RPMI8226 (cell line): ENCODE data around the gene BEGAIN.

Source experiments
- DNase-seq: peaks from one replicate; pipeline ENCODE4 v3.0.0-alpha.2; 2015

The BEGAIN gene

DNA sequence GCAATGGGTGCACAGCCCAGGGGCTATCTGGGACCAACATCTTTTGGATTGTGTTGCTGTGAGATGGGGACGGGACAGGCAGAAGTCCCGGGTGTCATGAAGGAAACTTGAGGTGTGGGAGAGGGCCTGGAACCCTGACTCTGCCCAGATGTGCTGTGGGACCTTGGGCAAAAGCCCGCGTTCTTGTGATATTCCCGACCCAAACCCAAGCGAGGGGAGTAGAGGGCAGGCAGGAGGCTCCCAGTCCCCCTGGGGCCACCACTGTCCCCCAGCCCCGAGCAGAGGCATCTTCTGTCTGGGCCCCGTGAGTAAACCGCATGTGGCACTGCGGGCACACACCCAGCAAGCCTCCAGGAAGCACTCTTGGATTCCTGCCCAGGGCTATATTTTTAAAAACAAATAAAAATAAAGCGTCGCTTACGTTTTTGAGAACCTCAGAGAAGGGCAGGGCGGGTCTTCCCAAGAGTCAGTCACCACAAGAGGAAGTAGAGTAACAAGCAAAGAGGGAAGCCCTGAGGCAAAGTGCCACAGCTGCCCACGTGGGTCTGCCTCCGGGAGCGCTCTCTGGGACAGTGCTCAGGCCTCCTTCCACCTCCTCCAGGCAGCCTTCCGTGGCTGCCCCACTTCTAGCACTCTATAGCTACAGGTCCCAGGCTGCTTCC is 39.5 kb downstream of the BEGAIN start:
- DNase-seq: peak; percentile 92

DNA sequence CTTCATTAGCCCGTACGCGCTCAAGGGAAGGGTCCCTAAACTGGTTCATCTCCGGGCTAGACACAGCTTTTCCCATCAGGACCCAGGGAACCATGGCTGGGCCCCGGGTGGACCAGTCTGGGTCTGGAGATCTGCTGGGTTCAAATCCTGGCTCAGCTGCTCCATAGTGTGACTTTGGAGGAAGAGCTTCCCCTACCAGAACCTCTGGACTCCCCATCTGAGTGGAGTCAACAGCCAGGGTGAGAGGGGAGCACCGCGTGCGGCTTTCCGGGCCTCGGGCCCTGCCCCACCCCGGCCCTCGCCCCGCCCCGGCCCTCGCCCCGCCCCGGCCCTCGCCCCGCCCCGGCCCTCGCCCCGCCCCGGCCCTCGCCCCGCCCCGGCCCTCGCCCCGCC is 41.2 kb downstream of the BEGAIN start:
- no peak for DNase-seq

DNA sequence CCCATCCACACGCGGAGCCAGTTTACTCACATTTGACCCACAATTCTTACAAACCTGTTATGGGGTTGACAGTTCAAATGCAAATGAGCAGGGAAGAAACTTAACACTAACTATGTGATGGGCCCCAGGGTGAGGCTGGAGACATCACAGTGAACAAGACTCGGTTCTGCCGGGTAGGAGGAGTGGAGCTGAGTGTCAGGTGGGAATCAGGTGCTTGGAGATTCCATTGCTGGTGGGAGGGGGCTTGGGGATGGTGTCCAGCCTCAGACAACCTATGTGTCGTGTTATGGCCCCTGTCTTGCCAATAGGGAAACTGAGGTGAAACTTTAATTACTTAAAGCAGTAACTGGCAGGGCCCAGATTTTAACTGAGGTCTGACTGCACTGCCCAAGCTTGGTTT is 41.9 kb downstream of the BEGAIN start:
- DNase-seq: no peak

DNA sequence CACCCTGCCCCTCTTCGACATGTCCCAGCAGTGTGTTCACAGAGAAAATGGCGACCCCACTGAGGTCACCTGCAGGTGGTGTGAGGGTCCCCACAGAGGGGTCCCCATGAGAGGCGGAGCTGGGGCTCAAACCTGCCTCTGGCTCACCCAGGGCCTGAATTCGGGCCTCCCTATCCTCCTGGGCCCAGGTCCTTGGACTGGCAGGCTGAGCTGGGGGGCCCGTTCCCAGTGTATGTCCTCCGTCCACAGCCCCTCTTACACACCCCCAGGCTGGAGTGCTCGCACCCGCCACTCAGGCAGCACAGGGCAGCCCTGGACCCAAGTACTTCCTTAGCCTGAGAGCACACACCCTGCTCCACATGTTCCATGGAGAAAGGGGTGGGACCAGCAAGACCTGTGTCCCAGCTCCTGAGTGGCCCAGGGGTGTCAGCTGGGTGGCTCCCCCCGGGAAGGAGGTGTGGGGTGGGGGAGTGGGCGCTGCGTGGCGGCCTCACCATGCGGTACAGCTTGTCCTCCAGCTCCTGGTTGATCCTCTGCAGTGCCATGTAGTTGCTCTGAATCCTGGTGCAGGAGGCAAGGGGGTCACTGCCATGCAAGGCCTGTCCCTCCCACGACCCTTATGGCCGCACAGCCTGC is 42.6 kb downstream of the BEGAIN start:
- no peak for DNase-seq

DNA sequence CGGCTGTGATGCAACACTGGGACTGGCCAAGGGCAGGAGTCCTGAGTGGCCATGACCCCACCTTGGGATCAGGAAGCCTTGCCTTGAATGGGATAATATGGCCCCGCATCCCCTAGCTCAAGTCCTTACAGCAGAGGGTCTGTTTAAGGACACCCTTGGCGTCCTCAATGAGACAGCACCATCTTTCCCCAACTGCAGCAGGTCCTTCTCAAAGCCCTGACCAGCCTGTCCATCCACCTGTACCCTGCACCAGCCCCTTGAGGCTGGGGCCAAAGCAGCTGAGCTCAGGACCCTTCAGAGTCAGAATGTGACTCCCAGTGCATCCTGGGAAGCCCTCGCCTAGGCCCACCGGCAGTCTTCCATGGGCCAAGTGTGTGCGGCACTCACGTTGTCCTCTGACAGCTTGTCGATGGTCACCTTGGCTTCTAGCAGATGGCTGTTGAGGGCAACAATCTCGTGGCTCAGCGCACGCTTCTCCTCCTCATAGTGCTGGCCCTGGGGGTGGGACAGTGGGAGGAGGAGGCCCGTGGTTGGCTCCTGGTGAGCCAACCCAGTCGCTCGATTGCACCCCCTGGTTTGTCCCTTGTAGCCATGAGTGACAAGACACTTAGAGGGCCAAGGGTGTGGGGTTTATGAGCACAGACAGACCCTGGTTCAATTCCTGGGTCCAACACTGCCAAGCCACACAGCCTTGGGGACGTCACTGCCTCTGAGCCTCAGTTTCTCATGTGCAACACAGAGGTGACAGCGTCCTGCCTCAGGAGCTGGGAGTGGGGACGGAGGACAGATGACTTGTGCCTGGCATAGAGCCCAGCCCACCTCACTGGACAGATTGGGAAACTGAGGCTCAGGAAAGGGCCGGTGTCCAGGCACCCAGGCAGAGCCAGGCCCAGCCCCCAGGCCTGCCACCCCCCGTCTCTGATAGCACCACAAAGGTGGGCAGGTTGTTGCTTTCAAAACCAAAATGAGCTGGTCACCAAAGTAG is 43.5 kb downstream of the BEGAIN start:
- DNase-seq: no peak

DNA sequence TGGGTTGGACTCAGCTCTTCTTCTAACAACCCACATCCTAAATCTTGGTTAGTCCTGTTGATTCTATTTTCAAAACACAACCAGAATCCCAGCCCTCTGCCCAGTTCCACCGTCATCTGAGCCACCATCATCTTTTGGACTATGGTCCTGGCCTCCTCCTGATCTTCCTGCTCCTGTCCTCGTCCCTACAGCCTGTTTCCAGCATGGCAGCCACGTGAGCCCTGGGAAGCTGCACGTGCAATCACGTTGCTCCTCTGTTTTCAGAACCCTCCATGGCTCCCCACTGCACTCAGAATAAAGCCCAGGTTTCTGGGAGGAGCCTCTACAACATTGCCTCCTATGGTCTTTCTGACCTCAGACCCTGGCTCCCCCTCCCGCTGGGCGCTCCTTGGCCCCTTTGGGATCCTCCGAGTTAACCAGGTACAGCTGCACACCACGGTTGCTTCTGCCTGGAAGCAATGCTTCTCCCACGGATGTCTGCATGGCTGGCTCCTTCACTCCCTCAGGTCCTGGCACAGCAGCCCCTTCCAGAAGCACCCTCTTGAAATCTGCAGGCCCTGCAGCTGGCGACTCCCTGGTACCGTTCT is 44.5 kb downstream of the BEGAIN start:
- DNase-seq: no peak

DNA sequence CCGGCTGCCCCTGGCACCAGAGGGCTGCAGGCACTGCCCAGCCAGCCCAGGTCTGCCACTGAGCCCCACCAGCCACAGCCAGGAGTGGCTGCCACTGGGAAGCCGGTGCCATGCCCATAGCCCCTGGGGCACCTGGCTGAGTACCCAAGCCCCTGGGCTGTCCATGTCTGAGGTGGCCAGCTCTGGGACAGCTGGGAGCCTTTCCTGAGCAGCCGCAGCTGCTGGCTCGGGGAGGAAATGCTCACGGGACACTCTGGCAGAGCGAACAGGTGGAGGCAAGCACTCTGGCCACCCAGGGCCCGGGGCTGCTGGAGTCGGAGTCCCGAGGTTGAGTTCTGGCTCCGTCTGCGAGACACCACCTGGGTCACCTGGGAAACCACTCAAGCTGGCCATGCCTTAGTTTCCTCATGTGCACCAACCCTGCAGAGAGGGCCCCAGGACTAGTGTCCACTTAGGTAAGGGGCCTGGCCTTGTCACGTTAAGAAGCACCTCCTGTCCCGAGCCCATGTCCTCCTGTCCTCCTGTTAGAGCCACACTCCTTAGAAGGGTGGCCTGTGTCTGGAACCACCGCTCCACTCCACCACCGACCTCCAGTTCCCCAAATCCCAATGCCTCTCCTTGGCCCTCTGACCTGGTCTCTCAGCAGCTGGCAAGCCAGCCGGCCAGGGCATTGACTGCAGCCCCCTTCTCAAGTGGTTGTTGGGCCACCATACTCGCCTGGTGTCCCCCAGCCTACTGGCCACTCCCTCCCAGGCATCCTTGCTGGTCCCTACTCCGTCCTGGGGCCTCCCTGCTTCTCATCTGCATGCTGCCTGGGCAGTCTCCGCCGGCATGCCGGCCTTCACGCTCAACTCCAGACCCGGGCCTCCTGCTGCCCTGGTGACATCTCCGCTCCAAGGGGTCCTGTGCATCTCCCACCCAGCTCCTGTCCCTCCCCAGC is 45.3 kb downstream of the BEGAIN start:
- no peak for DNase-seq

DNA sequence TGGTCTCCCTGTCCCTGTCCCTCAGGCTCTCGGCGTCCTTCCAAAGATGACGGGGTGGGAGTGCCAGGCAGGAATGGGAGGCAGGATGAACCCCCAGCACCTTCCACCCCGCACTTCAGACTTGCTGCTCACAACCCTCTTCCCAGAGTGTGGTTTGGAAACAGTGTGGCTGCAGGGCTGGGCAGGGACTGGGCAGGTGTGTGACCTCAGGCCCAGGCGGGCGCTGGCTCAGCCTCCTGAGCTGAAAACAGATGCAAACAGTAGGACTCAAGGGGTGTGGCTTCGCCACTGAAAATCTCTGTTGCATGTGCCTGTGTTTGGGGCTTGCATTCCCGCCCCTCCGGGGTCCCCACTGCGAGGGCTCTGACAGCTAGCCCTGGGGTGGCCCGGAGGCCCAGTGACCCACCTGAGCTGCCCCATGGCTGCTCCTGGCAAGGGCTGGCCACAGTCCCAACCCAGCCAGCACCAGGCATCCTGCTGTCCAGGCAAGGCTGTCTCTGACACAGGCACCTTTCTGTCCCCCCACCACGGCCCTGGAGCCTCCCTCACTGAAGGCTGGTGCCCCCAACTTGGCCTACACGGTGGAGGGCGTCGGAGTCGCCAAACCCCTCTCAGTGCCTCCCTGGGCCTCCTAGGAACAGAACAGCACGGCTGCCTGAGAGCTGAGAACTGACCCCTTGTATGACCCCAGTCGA is 46.1 kb downstream of the BEGAIN start:
- DNase-seq: peak; percentile 38

DNA sequence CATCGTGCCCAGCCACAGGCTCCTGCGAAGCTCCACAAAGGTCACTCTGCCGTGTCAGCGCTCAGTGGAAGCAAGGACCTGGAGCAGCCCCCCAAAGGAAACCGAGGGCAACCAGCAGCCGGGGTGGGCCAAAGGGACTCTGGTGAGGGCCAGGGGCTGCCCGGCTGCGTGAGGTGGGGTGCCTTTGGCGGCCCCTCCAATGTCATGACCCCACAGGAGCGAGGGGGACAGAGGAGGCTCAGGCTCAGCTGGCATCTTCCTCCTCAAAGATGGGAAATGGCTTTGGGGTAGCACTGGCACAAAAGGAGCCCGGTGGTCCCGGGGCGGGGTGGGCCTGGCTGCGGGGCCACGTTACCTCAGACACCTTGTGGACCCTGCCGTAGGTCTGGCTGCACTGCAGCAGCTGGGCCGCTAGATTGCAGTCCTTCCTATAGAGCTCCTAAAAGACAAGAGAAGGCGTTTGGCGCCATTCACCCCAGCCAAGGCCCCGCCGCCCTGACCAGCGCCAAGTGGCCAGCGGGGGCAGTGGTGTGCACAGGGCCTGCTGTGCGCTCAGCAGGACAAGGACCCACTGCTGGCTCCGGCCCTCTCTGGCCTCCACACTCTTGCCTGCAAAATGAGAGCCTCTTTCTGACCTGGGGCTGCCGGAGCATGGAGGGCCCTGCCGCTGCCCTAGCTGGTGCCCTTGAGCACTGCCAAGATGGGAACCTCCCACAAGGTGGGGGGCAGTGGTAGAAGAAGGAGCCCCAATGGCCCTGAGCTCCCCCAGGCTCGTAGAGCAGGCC is 46.9 kb downstream of the BEGAIN start:
- DNase-seq: peak; percentile 25

DNA sequence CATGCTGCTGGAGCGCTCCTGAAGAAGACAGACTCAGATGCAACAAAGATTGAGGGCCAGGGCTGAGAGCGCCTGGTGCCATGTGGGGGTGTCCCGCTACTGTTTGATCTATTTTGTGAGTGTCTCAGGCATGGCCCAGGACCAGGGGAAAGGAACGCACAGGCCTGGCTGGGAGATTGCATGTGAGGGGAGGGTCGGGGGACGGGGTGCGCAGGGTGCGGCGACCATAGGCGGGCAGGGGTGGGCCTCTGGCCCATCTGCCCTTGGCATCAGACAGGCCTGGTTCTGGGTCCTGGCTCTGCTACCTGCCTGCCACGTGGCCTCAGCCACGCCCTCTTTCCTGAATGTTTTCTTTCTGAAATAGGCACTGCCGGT is 47.5 kb downstream of the BEGAIN start:
- no peak for DNase-seq

DNA sequence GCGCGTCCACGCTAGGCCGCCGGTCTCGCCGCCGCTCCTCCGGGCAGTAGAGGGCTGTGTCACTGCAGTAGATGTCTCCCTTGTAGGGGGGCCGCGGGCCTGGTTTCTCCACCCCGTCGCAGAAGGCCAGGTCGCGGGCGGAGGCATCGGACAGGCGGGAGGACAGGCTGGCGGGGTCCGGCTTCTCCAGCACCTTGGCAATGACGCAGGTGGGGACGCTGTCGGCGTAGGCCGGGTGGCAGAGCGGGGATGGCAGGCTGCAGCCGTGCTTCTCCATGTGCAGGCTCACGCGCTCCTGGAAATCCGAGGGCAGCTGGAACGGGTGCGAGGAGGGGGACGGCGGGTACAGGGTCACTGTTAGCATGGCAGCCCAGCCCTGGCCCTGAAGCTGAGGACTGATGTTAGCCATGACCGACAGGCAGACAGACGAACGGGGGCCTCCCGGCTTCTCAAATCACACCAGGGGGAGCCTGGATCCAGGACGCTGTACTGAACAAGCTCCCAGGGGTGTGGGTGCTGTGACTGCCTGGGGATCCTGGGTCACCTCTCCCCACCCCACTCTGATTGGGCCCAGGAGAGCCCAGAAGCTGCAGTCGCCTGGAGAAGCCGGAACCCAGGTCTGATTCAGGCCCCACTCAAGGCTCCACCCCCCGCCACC is 48.1 kb downstream of the BEGAIN start:
- no peak for DNase-seq

DNA sequence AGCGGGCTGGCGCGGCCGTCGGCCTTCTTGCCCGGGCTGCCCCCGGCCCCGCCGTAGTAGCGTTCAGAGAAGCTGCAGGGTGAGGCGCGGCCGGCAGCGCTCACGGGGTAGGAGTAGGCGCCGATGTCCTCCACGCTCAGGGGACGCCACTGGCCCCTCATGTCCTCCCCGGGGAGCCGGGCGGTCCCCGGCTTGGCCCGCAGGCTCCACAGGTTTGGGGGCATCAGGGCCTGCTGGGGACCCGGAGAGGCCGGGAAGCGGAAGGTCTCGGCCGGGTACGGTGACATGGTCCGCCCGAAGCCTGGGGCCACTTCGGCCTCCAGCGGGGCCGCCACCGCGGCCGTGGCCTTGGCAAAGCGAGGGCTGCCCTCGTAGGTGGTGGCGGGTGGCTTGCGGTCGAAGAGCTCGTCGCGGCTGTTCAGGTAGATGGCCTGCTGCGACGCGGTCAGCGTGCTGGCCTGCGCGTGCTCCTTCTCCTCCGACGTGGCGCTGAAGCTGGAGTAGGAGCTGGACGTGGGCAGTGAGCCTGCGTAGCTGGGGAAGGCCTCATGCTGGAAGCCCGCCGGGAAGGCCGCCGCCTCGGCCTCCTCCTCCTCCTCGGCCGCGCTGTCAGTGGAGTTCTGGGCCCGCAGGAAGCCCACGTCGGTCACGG is 48.7 kb downstream of the BEGAIN start:
- DNase-seq: no peak

DNA sequence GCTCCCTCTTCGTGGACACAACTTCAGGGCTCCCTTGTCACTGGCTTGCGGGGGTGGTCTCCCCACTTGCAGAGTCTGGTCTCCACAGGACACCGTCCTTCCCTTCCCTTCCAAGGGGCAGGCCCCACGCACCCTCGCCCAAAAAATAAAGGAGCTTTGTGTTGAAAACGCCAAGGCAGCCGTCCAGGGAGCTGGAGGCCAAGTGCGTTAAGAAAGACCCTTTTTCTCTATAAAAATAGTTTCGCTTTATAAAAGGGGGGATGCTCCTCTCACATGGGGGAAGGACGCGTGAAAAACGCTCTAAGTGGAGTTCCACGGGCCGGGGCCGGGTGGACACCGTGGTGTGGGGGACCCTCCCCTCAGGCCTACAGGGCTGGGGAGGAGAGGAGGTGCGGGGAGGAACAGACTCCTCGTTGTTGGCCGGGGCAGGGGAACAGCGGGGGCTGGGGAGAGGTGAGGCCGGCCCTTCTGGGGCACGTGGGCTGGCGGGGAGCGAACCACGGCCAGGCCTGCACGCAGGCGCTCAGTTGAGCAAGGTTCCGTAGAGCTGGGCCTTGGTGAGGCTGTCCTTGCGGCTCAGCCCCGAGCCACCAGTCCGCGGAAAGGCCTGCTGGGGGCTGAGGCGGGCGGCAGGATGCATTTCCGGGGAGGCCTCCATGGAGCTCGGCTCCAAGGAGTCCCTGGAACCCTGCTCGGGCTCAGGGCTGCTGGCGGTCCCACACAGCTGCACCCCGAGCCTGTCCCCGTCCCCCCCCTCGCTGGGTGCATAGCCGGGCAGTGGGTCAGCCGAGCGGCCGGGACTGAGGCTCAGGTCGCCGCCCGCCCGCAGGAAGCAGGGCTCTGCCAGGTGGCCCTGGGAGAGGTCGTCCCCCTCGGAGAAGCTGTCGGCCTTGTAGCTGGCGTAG is 49.5 kb downstream of the BEGAIN start:
- DNase-seq: no peak

DNA sequence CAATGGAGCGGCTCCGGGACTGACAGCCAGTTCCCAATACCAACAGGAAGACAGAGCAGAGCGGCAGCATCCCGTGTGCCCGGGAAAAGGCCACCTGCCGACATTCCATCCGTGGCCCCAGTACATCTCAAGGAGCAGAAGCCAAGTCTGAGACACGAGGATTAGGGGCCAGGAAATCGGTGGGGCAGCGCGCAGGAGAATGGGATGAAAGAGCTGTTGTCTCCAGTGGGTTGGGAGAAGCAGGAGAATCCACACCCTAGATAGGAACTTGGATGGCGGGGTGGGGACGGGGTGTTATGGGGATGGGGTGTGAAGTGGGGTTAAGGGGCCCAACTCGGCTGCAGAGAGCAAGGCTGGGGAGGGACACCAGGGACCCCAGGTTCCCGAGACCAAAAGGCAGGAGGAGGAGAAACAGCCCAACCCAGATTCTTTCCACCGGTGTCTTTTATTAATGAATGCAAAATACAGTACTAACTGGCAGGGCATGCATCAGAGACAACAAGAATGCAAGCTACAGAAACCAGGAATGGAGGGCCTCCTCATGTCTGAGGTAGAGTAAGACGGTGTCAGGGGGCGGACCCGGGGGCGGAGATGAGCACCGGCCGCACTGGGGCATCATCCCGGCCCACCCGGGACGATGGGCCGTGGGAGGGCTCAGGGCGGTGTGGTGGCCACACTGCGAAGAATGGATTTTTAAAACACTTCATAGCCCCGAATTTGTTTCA is 50.3 kb downstream of the BEGAIN start:
- no peak for DNase-seq

DNA sequence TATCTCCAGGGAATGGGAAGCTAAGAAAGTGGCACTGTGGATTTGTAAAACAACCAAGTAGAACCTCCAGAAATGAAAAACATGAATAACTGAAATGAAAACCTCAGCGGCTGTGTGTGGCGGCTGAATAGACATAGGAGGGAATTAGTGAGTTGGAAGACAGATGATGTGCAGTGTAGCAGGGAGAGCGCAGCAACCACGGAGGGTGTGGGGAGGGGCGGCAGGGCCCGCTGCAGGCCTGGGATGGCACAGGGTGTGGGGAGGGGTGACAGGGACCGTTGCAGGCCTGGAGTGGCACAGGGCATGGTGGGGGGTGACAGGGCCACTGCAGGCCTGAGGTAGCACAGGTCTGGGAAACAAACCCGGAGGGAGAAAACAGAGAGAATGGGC is 51.1 kb downstream of the BEGAIN start:
- DNase-seq: no peak

DNA sequence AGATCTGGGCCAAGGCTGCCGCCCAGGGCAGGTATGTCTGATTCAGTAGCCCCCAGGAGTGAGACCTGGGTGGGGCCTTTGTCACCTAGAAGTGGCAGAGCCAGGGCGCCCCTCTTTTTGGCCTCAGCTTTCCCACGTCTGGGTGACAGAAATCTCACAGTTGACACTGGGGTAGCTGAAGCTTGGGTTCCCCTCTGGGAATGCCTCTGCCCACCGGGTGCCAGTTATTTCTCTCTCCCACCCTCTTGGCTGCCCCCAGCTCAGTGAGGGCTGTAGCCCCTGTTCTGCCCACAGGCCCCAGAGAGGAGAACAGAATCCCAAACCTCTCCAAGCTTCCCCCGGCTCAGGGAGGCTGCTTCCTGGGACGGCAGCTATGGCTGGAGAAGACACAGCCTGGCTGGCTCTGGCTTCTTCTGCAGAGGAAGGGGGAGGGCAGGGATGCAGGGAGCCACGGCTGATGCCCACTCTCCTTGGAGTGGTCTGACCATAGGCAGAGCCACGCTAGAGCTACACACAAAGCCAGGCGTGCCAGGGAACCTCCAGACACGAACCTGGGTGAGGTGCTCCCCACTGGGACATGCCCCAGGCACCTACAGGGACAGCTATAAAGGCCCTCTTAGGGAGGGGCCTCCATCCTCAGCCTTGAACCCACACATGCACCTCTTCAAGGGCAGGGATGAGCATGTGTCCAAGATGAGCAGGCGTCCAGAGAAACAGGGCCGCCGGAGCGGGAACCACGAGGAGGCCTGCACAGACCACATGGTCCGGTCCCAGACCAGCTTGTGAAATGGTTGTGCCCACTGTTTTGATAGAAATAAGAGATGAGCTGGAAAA is 51.7 kb downstream of the BEGAIN start:
- no peak for DNase-seq
